ENCODE data around the gene CLDN6.

DNA sequence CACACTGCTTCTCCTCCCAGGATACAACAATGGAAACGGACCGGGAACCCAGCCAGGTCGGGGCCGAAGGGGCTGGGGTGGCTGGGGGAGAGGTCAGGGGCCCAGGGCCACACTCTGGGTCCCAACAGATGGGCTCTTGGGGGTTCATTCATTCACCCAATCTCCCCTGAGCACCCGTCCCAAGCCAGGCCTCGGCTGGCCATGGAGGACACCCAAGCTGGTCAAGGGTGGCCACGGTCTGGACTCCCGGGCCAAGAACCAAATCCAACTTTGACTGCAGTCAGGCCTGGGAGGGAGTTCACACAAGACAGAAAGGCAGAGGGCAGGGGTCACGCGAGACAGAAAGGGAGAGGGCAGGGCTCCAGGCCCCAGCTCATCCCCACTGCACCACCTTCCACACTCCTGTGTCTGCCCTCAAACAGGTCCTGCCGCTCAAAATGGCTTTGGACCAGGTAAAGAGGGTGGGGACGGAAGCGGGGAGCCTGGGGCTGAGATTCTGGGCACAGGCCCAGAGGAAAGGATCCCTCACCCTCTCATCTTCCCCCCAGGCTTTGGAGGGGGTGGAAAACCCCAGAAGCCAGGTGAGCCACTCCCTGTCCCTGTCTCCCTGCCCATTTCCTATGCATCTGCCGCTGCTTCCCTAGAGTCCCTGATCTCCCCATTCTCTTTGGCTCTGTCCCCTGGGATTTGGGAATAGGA is 25.5 kb downstream of the CLDN6 start:
- no peak for TF ChIP-seq STAG1 (CRISPR knock-in tag; IDR thresholded peaks at IDR 0.05)
- no peak for TF ChIP-seq HDAC2 (CRISPR knock-in tag; IDR thresholded peaks at IDR 0.05)
